Activated effector memory CD4-positive, alpha-beta T cell treated with Interleukin-2 at 50 U/mL for 16 hours (primary cell): ENCODE measurements around the gene FOXK1.
"Not testable (repeated sequence)": the region's sequence is repeated elsewhere in the genome, so short reads cannot be mapped to it uniquely, and the experiment has no call there.

ENCODE experiments used
- DNase-seq: peaks from one replicate; pipeline ENCODE4 v3.0.0-alpha.2; 2020

Gene FOXK1

DNA sequence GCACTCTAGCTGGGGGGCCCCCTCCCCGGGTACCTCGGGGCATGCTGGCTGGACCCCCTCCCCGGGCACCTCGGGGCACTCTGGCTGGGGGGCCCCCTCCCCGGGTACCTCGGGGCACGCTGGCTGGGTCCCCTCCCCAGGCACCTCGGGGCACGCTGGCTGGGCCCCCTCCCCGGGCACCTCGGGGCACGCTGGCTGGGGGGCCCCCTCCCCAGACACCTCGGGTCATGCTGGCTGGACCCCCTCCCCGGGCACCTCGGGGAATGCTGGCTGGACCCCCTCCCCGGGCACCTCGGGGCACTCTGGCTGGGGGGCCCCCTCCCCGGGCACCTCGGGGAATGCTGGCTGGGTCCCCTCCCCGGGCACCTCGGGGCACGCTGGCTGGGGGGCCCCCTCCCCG lies 120.5 kb downstream of the FOXK1 start:
- not testable (repeated sequence) for DNase-seq

- DNase-seq = no peak
These were observed 121.5 kb downstream of the FOXK1 start for GRCh38 chr7:4803397-4804241.

DNA sequence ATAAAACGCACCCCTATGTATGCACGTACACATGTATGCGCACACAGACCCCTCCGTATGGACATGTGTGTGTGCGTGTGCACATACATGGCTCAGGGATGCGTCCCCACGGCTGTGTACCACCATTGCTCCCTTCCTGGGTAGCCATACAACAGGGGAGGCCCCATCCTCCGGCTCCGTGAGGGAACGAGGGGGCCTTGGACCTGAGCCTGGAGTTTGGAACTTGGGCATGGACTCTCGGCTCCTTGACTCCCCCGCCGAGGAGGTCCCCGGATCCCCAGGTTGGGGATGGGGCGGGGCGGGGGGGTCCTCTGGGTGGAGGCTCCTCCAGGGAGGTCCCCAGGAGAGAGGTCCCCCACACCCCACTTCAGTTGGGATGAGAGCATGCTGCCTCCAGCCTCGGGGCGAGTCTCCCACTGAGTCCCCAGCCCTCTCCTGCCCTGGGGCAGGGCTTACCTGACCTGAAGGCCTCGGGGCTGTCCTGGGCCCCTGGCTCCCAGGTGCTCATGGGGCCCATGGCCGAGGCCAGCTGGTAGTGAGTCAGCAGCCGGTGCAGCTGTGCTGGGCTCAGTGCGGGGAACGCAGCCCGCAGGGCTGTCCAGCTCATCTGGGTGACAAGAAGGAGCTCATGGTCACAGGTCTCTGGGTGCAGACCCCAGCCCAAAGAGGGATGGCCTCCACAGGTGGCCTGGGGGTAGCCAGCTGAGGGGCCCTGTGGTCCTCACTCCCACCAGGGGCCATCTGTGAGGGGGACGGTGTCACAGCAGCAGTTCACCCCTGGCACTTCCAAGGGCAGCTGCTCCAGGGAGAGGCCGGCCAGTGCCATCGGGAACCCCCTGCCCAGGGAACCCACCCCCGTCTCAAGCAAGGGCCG lies 123.3 kb downstream of the FOXK1 start:
- DNase-seq = no peak

DNA sequence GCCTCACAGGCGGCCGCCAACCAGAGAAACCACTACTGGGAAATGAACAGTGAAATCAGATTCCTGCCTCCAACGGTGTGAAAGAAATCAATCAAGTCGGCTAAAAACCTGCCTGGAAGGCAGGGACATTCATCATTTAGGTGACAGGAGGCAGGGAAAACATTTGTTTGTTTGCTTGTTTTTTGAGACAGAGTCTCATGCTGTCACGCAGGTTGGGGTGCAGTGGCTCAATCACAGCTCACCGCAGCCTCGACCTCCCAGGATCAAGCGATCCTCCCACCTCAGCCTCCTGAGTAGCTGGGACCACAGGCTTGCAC lies 123.8 kb downstream of the FOXK1 start:
- DNase-seq = no peak

- DNase-seq = no peak
These were observed 125.0 kb downstream of the FOXK1 start for GRCh38 chr7:4806983-4807597.

DNA sequence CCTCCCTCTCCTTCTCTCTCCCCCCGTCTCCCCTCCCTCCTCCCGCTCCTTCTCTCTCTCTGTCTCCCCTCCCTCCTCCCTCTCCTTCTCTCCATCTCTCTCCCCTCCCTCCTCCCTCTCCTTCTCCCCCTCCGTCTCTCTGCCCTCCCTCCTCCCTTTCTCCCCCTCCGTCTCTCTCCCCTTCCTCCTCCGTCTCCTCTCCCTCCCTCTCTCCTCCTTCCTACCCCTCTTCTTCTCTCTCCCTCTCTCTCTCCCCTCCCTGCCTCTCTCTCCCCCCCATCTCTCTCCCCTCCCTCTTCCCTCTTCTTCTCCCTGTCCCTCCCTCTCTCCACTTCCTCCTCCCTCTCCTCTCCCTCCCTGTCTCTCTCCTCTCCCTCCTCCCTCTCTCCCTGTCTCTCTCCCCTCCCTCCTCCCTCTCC lies 125.5 kb downstream of the FOXK1 start:
- DNase-seq = no peak

- no peak for DNase-seq
These were observed 125.9 kb downstream of the FOXK1 start for GRCh38 chr7:4808026-4808425.

- DNase-seq = no peak
These were observed 126.5 kb downstream of the FOXK1 start for GRCh38 chr7:4808565-4808964.

DNA sequence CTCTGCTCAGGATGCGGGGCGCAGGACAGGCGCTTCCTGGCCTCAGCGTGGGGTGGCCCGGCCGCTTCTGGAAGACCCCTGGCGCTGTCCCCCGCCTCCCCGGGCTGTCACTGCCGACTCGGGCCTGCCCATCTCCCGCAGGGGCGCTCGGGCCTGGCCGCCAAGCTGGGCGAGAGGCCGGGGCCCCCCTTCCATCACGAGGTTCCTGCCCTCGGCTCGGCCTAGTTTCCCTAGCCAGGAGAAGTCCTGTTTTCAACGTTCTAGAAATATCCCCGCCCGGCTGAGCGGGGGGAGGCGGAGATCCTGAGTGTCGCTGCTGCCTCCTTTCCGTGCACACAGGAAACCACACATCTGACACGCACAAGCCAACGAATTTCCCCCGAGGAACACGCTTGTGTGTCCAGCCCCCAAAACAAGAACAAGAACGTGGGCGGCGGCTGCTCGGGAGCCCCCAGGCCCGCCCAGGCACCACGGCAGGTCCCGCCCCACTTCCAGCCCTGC lies 127.0 kb downstream of the FOXK1 start:
- DNase-seq = no peak

DNA sequence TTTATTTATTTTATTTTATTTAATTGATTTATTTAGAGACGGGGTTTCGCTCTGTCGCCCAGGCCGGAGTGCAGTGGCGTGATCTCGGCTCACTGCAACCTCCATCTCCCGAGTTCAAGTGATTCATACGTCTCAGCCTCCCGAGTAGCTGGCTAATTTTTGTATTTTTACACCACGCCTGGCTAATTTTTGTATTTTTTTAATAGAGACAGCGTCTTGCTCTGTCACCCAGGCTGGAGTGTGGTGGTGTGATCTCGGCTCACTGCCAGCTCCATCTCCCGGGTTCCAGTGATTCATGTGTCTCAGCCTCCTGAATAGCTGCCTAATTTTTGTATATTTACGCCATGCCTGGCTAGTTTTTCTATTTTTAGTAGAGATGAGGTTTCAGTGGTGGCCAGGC lies 127.6 kb downstream of the FOXK1 start:
- no peak for DNase-seq

- no peak for DNase-seq
These were observed 132.3 kb downstream of the FOXK1 start for GRCh38 chr7:4814433-4814832.

DNA sequence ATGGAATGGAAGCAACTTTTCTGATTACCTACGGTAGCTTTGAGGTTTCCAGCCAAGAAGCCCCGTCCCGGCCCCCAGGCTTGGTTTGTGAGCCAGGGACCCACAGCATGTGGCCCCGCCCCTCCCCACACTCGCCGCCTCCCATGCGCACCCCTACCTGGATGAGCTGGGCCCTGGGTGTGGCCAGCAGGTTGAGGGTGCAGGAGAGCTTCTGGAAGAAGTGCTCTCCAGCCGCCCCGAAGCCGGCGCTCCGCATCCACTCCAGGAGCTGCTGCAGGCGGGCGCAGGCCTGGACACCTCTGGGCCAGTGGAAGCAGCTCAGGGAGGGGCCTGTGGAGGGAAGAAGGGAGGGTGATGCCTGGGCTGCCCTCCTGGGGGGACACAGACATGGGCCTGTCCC lies 133.0 kb downstream of the FOXK1 start:
- DNase-seq = no peak

DNA sequence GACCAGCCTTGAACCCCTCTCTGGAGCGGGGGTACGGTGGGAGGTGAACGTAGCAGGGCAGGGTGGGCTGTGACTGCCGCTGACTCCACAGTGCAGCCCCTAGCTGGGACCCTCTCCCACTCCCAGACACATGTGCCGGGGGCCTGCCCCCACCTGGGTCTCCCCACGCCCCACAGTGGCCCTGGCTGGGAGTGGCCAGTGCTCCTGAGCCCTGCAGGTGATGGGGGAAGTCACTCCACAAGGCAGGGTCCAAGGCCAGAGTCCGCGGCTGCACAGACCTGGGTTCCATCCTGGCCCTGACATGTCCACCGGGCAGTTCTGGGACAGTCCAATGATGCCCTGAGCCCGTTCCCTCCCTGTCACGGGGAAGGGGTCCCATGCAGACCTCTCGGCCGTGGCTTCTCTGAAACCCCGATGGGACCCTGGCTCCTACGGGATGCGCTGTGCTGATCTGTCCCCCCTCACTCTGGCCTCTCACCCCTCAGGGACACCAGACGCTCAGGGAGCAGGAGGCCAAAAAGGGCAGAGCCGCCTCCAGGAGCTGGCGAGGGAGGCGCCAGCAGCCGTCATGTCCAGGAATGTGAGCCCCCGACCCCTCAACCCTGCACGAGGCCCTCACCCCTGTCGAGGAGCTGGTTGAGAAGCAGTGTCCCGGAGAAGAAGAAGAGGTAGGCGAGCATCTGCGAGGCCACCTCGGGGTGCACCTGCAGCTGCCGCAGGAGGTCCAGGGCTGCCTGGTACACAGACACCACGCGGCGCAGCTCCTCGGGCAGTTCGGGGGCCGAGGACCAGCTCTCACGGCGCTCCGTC lies 133.7 kb downstream of the FOXK1 start:
- DNase-seq = no peak

- DNase-seq = no peak
These were observed 134.5 kb downstream of the FOXK1 start for GRCh38 chr7:4816419-4817080.

GRCh38 chr7:4817178-4817901 lies 135.2 kb downstream of the FOXK1 start:
- no peak for DNase-seq

DNA sequence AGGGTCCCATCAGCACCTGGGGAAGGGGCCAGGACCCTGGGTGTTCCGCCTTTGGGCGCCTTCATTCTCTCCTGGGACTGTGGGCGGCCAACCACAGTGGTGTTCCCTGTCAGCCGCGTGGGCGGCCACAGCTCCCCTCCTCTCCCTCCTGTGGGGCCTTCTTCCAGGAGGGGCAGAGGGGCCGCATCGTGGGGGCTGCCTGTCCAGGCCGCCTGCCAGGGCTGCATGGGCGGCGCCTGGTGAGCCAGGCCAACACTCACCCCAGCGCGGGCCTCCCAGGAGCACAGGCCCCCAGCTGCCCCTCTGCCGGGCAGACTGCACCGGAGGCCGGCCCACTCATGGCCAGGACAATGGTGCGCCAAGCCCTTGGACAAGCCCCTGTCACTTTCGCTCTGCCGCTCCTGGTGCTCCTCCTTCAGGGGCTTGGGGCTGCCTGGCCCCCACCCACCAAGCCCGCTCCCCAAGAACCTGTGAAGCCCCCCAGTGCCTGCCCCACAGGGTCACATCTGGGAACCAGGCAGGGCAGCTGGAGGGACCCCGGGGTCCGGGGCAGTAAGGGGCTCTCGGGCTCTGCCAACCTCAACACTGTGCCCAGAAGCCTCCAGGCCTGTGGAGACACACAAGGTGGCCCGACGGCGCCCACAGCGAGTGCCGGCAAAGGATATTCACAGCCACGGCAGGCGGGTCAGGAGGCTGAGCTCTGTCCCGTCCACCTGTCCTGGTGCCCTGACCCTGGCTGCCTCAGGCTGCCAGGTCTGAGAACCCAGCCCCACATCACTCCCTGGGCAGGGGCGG lies 136.1 kb downstream of the FOXK1 start:
- DNase-seq = no peak

GRCh38 chr7:4819560-4820404 lies 137.7 kb downstream of the FOXK1 start:
- no peak for DNase-seq

GRCh38 chr7:4820405-4820966 lies 138.4 kb downstream of the FOXK1 start:
- DNase-seq = no peak
